Stimulated activated CD4-positive, alpha-beta T cell treated with anti-CD3 and anti-CD28 coated beads, Interleukin-12 subunit alpha, Interleukin-12 subunit beta, amount 100 ng/mL, for 48 hours (primary cell): Measurements from ENCODE around the gene CCDC85A.

Source experiments
- DNase-seq, 3 donors: peaks; one replicate each; pipeline ENCODE4 v3.0.0-alpha.2; 2020; ENCODE audit warnings: low read depth in 2 of 3, low spot score in 1 of 3

Gene CCDC85A

DNA sequence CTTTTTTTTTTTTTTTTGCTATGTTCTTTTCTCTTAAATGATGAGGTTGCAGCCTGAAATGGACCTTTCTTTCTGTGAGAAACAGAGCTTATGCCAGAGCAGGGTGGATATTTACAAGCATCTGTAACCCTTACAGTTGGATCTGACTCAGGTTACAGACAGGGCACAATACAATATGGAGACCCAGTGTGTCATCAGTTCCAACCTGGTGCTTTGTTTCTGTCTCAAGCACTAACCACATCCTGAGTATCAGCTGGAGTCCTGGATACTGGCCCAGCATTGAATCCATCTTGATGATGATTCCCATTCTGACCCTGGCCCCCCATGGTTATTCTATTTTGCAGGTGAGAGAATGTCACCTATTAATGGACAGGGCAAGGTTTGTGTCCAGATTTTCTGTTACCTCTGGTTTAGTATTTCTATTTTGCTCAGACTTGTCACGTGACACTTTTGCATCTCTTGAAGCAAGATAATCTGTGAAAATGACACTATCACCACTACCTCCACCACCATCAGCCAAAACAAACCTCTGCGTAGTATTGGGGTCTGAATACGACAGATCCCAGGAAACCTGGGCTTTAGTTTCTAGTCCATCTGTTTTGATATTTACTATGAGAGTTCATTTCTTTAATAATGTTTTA, 174.0 kb downstream of the CCDC85A start:
- DNase-seq = no peak

DNA sequence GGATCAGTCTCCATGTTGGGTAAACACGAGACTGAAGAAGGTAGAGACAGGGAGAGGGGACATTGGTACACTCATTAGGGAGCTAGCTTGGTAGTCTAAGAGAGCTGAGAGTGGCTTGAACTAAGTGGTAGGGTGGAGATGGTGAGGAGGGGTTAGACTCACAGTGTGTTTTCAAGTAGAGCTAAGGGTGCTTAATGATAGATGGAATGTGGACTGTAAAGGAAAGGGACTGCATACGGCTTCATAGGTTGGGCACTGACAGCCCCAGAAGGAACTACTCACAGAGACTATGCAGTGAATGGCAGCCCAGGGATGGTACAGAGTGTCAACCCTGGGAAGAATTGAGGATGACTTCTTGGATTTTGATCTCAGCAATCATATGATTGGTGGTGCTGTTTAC, 178.1 kb downstream of the CCDC85A start:
- DNase-seq = no peak

DNA sequence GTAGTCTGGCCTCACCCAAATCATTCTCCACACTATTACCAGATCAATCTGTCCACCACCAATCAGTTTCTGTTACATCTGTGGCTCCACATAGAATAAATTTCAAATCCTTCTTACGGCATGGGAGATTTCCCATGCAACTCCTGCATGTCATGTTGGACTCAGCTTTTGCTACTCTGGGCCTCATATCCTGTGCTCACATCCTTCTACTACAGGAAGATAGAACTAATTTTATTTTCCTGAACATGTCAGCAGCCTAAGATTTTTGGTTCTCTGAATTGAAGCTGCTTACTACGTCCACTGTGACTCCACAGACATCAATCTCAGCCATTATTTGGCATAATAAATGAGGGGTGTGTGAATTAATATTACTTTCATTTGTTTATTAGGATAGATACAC, 181.1 kb downstream of the CCDC85A start:
- no peak for DNase-seq

DNA sequence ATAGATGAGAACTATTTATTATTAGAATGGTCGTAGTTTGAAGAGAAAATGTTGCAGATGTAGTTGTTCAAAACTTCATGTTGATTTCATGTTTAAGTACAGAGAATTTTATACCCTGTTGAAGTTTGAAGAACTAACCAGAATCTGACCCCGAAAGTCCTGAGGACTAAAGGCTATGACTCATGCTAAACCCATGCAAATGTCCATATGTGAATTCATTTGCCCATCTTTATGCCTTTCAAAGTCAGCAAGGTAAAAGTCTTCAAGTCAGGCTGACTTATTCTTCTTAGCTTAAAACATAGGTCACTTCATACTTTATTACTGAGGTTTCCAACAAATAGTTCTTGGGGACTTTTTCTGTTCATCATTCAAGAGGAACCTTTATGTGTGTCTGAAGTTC, 185.5 kb downstream of the CCDC85A start:
- no peak for DNase-seq

DNA sequence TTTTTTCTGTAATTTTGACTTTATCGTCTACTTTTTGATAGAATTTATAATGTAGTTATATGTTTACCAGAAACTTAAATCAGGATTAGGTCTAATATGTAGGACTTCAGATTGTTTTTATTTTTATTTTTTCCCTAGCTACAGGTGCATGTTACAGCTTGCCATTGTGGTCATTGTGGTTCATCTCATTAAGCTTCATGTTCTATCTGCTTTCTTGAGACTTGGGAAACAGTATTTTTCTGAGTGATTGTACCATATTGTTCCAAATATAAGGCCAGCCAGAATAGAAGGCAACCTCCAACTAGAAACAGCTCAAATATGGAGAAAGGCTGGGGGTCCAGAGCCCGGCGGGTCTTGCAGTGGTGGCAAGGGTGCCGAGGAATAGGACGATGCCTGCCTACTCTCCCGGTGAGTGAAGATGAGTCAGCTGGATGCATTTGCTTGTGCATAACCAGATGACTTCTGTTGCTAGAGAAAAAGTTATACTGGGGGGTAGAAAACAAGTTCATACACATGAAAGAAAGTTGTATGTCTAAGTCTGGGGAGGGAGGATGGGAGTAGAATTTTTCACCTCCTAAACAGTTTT, 188.4 kb downstream of the CCDC85A start:
- no peak for DNase-seq

DNA sequence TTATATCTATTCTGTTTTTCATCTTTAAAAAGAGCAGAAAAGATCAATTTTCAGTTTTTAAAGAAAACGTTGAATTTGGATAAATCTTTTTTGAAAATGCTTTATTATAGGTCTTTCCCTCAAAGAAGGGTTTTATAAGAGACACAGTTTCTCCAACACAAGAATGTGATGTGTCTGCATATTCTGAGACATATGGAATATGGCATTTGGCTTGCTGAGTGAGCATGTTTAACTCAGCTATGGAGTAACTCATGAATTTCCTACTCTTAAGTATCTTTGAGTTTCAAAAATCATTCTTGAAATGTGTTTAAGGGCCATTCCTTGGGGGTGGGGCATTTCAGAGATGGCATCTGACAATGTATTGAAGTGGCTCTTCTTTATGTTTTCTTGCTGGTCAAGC, 191.5 kb downstream of the CCDC85A start:
- DNase-seq = no peak

DNA sequence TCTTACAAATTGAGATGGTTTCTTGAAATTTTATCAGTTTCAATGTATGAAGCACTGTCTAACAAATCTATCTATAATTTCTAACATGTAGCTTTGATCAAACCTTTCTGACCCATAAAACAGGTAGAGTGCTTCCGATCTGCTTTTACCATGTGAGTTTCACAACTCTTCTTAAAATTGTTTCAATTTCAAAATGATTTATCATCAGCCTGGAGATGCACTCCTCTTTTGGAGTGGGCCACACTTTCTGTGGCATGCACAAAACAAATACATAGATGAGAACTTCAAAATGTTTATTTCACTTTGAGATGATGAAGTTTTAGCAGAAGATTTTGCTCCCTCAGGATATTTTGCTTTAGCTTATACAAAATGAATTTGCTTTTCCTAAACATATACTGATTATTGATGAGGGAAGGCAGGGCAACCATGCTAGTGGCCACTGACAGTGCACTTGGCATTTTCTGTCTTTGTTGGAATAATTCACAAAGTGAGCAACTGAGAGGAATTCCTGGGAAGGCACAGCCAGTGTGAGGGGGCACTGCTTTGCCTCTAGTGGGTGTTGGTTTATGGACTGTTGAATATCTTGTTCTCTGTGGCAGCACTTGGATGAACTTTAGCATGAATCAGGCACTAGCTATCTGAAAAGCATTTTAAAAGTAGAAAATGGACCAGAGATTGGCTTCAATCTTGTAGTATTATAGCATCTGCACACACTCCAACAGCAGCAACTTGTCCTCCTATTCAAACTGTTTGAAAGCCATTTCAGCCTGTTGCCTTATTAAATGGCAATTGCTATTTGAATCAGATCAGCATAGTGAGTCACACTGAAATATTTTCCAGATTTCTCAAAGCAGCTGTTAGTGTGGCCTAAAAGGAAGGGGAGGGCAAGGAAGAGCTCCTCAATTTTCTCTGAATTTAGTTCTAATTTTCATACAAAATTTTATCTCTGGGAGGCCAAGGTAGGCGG, 193.2 kb downstream of the CCDC85A start:
- DNase-seq = no peak

DNA sequence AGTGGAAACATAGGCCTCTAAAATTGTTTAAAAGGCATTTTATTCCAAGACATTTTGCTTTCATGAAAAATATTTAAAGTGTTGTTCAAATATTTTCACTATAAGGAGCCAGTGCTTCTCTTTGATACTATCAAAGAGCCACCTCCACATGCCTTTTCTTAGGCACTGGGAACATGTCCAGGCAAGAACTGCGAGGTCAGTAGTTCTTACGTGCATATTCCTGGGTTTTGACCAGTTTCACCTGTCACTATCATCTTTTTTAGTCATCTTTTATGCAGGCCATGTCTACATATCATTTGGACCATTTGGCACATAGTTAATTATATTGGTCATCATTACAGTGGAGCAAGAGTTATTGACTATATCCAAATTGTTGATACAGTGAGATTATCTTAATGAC, 195.3 kb downstream of the CCDC85A start:
- no peak for DNase-seq

DNA sequence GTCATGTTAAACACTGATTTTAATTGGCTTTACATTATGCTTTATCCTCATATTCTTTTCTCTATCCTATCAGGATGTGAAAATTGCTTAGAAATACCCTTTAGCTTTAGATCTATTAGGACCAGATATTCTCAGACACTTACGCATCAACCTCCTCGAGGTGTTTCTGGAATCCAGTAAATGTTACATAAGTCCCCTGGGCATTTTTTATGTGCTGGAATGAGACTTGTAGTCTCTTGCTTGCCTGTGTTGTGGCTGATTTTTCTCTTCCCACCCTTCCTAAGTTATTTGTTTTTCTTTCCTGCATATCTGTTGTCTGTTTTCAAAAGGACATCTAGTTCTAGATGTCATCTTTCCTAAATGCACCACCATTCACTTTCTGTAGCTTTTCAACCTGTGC, 197.1 kb downstream of the CCDC85A start:
- no peak for DNase-seq

DNA sequence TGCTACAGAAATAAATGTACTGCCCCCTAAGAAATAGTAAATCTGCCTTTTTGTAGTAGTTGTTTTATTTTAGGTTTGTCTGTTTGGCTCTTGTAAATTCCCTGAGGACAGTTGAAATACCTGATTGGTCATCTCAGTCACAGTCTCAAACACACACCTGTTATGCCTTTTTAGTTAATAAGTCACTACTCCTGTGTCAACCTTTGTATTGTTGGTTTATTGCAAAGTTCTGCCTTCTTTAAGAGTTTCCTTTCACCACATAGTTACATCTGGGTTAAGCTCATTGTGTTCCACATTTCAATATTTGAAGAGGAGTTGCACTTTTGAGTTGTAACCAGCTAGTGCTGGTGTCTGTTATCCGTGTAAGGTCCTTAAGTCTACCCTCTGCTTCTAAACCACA, 198.7 kb downstream of the CCDC85A start:
- DNase-seq = no peak

DNA sequence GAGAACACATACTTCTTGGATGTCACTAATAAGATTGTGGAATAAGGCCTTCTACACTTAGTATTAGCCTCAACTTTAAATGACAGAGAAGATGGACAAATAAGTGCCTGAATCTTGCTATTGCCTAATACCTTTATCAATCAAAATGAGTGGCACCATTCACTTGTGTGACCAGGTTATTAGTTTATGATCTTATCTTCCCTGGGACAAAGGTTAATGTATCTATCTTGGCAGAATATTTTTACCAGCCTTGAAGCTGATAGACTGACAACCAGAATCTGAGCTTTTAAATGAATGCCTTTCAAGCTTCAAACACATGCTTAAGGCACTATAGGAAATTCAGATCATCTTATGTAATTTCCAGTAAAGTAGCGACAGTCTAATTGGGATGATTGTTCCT, 202.9 kb downstream of the CCDC85A start:
- DNase-seq = no peak

DNA sequence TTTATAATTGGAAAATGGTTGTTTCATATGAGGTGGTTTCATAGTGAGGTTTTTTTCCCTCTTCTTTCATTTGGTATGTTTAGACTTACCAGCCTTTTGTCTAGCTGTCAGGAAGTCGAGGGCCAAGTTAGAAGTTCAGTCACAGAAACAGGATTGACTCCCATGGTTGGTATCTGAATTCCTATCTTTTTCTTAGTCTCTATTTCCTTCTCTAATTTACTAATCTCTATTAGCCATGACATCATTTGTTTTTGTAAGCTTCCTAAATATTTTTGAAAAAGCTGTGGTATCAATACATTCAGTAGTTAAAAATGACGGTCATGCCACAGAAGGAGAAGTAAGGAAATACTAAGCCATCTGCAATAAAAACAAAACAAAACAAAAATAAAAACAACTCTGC, 206.9 kb downstream of the CCDC85A start:
- DNase-seq = no peak

DNA sequence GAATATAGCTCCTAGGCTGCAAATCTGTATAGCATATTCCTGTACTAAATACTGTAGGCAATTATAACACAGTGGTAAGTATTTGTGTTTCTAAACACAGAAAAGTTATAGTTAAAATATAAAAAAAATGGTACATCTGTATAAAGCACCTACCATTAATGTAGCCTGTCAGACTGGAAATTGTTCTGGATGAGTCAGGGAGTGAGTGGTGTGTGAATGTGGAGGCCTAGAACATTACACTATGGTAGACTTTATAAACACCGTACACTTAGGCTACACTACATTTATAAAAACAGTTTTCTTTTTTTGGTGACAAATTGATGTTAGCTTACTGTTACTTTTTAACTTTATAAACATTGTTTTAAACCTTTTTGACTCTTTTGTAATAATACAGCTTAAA, 226.3 kb downstream of the CCDC85A start:
- no peak for DNase-seq

DNA sequence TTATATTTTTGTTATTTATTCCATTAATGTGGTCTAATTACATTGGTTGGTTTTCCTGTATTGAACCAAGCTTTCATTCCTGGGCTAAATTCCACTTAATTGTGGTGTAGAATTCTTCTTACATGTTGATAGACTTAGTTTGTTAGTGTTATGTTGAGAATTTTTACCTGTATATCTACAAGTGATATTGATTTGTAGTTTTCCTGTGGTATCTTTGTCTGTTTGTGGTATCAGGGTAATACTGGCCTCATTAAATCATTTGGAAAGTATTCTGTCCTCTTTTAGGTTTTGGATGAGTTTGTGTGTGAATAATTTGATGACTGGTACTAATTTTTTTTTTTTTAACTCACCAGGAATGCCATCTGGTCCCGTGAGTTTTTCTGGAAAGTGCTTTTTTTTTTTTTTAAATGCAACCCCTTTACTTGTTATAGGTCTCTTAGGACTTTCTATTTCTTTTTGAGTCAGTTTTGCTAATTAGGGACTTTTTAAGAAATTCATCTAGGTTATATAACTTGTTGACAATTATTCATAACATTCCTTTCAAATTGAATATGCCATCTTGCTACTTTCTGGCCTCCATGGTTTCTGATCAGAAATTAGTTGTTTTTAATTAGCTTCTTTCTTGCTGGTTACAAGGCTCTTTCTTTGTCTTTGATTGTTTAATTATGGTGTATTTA, 232.8 kb downstream of the CCDC85A start:
- DNase-seq = no peak
